HG02970 (cell line): ENCODE results near the gene STEAP1B.
"Not testable (repeated sequence)": the region's sequence is repeated elsewhere in the genome, so short reads cannot be mapped to it uniquely, and the experiment has no call there.

Experiments used
- ATAC-seq: cut with Tn5 transposase; IDR thresholded peaks from one replicate; pipeline ENCODE4 v1.9.1; 2021; ENCODE audit warnings: mild to moderate bottlenecking, moderate library complexity, moderate number of reproducible peaks; ENCODE audit not compliant: unreplicated experiment, low FRiP score

The STEAP1B gene

GRCh38 chr7:22435105-22435504 is 64.9 kb downstream of the STEAP1B start:
- ATAC-seq: peak; percentile 65

- no peak for ATAC-seq
Measured at GRCh38 chr7:22433710-22434460, 66.1 kb downstream of the STEAP1B start.

GRCh38 chr7:22433165-22433700 is 66.8 kb downstream of the STEAP1B start:
- ATAC-seq: not testable (repeated sequence)

- ATAC-seq: no peak
Measured at GRCh38 chr7:22432203-22432718, 67.7 kb downstream of the STEAP1B start.

- ATAC-seq: no peak
Measured at GRCh38 chr7:22430457-22430856, 69.5 kb downstream of the STEAP1B start.

- no peak for ATAC-seq
Measured at GRCh38 chr7:22429386-22429785, 70.6 kb downstream of the STEAP1B start.

- ATAC-seq: no peak
Measured at GRCh38 chr7:22427855-22428254, 72.1 kb downstream of the STEAP1B start.

GRCh38 chr7:22427104-22427503 is 72.9 kb downstream of the STEAP1B start:
- ATAC-seq: no peak

GRCh38 chr7:22426463-22427094 is 73.4 kb downstream of the STEAP1B start:
- no peak for ATAC-seq

GRCh38 chr7:22425361-22425760 is 74.6 kb downstream of the STEAP1B start:
- ATAC-seq: no peak

GRCh38 chr7:22422831-22423615 is 77.0 kb downstream of the STEAP1B start:
- ATAC-seq: no peak

- no peak for ATAC-seq
Measured at GRCh38 chr7:22420973-22421635, 78.9 kb downstream of the STEAP1B start.

- ATAC-seq: no peak
Measured at GRCh38 chr7:22420008-22420407, 80.0 kb downstream of the STEAP1B start.

- no peak for ATAC-seq
Measured at GRCh38 chr7:22419488-22419887, 80.5 kb downstream of the STEAP1B start.

- ATAC-seq: no peak
Measured at GRCh38 chr7:22418251-22419046, 81.5 kb downstream of the STEAP1B start.

- ATAC-seq: no peak
Measured at GRCh38 chr7:22417841-22418240, 82.1 kb downstream of the STEAP1B start.

GRCh38 chr7:22417349-22417748 is 82.6 kb downstream of the STEAP1B start:
- ATAC-seq: no peak

GRCh38 chr7:22414424-22414823 is 85.6 kb downstream of the STEAP1B start:
- no peak for ATAC-seq

GRCh38 chr7:22413211-22413610 is 86.8 kb downstream of the STEAP1B start:
- no peak for ATAC-seq
